BLaER1 treated with 17β-estradiol and CSF1 and Interleukin-3, amounts not matched to agents 10 nM and 100 nM (cell line): ENCODE measurements around the gene STK32C.

ENCODE experiments used
- H3K27ac ChIP-seq, 11 experiments: shearing (Covaris generic); formaldehyde crosslinking; 2 replicates each; pipeline ENCODE4 v1.8.1; 2022
- H3K27me3 ChIP-seq, 11 experiments: shearing (Covaris generic); formaldehyde crosslinking; 2 replicates each; pipeline ENCODE4 v1.8.1; 2022
- H3K36me3 ChIP-seq, 11 experiments: shearing (Covaris generic); formaldehyde crosslinking; 2 replicates each; pipeline ENCODE4 v1.8.1; 2022
- H3K4me1 ChIP-seq, 10 experiments: shearing (Covaris generic); formaldehyde crosslinking; 2 replicates each; pipeline ENCODE4 v1.8.1; 2022
- H3K4me2 ChIP-seq, 11 experiments: shearing (Covaris generic); formaldehyde crosslinking; 2 replicates each; pipeline ENCODE4 v1.8.1; 2022
- H3K4me3 ChIP-seq, 10 experiments: shearing (Covaris generic); formaldehyde crosslinking; 2 replicates each; pipeline ENCODE4 v1.8.1; 2022
- H3K9ac ChIP-seq, 11 experiments: shearing (Covaris generic); formaldehyde crosslinking; 2 replicates each; pipeline ENCODE4 v1.8.1; 2022
- H3K9me3 ChIP-seq, 11 experiments: shearing (Covaris generic); formaldehyde crosslinking; replicated peaks in 1 of 11; 2 replicates each; pipeline ENCODE4 v1.8.1; 2022
- H4K20me1 ChIP-seq, 11 experiments: shearing (Covaris generic); formaldehyde crosslinking; 2 replicates each; pipeline ENCODE4 v1.8.1; 2022
- Cebpa-rat ChIP-seq, 11 experiments: shearing (Covaris generic); IDR thresholded peaks; 2 replicates each; pipeline ENCODE4 v1.8.1; 2022

STK32C gene

GRCh38 chr10:132209130-132209529 is 98.6 kb downstream of the STK32C start:
- peak overlapping the region in 10 of 11 experiments; percentile 36 to 96 (median 80); a peak in 19 of 22 replicates for H3K4me2 ChIP-seq
- H3K9ac ChIP-seq, result peak overlapping the region in 3 of 11 experiments; percentile 7 to 60 (median 19); a peak in 2 of 22 replicates
- no peak overlapping the region for H3K4me3 ChIP-seq
- peaks cover 0 to 21% (median 0%) of the 10 kb centered on the region in 11 experiments; a peak in 5 of 22 replicates for H3K27me3 ChIP-seq
- peaks cover 0 to 49% (median 26%) of the 10 kb centered on the region in 11 experiments; a peak in 15 of 22 replicates for H4K20me1 ChIP-seq
- no peak for TF ChIP-seq Cebpa-rat (IDR thresholded peaks at IDR 0.05)
- H3K9me3 ChIP-seq, result peaks cover 15 to 19% (median 16%) of the 10 kb centered on the region in 11 experiments; a peak in 21 of 22 replicates
- H3K27ac ChIP-seq, result peak overlapping the region in 1 of 11 experiments; percentile 32; a peak in 1 of 22 replicates
- peaks cover 25 to 75% (median 57%) of the 10 kb centered on the region in 10 experiments for H3K4me1 ChIP-seq
- H3K36me3 ChIP-seq, result peaks cover 0 to 14% (median 0%) of the 10 kb centered on the region in 11 experiments; a peak in 5 of 22 replicates

- Histone ChIP-seq H3K27me3 (peaks cover 0 to 21% (median 0%) of the 10 kb centered on the region in 11 experiments; a peak in 5 of 22 replicates), H3K4me1 (peaks cover 25 to 80% (median 61%) of the 10 kb centered on the region in 10 experiments), H3K27ac (peak overlapping the region in 2 of 11 experiments; percentile 32 to 40; a peak in 1 of 22 replicates), H3K4me3 (no peak overlapping the region), H3K9ac (peak overlapping the region in 6 of 11 experiments; percentile 0 to 60 (median 41); a peak in 6 of 22 replicates), H3K4me2 (peak overlapping the region; percentile 36 to 96 (median 78)), H3K9me3 (peaks cover 10 to 14% (median 10%) of the 10 kb centered on the region in 11 experiments; a peak in 21 of 22 replicates), H4K20me1 (peaks cover 0 to 55% (median 32%) of the 10 kb centered on the region in 11 experiments; a peak in 15 of 22 replicates), H3K36me3 (peaks cover 0 to 18% (median 0%) of the 10 kb centered on the region in 11 experiments; a peak in 5 of 22 replicates)
- no peak for TF ChIP-seq Cebpa-rat (IDR thresholded peaks at IDR 0.05)
These were observed 99.2 kb downstream of the STK32C start for GRCh38 chr10:132208462-132209050.

- Histone ChIP-seq H3K9me3 (peaks cover 2 to 7% (median 3%) of the 10 kb centered on the region in 11 experiments; a peak in 12 of 22 replicates), H3K27me3 (peaks cover 0 to 21% (median 0%) of the 10 kb centered on the region in 11 experiments; a peak in 5 of 22 replicates), H3K4me1 (peaks cover 25 to 87% (median 61%) of the 10 kb centered on the region in 10 experiments), H3K27ac (0 out of 22 replicates have a peak overlapping the region, but pooled peaks of 2 of the 11 experiments have one; percentile 22 to 40), H3K9ac (peak overlapping the region in 4 of 11 experiments; percentile 41 to 60 (median 44); a peak in 5 of 22 replicates), H4K20me1 (peaks cover 0 to 62% (median 36%) of the 10 kb centered on the region in 11 experiments; a peak in 15 of 22 replicates), H3K4me2 (peak overlapping the region; percentile 36 to 96 (median 78)), H3K4me3 (no peak overlapping the region), H3K36me3 (peaks cover 0 to 26% (median 3%) of the 10 kb centered on the region in 11 experiments; a peak in 8 of 22 replicates)
- TF ChIP-seq Cebpa-rat (IDR thresholded peaks at IDR 0.05), result no peak
These were observed 100.0 kb downstream of the STK32C start for GRCh38 chr10:132207536-132208461.

- Histone ChIP-seq H3K4me1 (peaks cover 25 to 87% (median 61%) of the 10 kb centered on the region in 10 experiments), H4K20me1 (peaks cover 0 to 71% (median 36%) of the 10 kb centered on the region in 11 experiments; a peak in 15 of 22 replicates), H3K4me2 (peak overlapping the region in 10 of 11 experiments; percentile 63 to 96 (median 80); a peak in 20 of 22 replicates), H3K4me3 (no peak overlapping the region), H3K9me3 (no peaks in the 10 kb centered on the region; a peak in 1 of 22 replicates), H3K27me3 (peaks cover 0 to 21% (median 0%) of the 10 kb centered on the region in 11 experiments; a peak in 5 of 22 replicates), H3K27ac (no peak overlapping the region), H3K36me3 (peaks cover 0 to 34% (median 8%) of the 10 kb centered on the region in 11 experiments; a peak in 12 of 22 replicates), H3K9ac (peak overlapping the region in 2 of 11 experiments; percentile 15 to 41; a peak in 2 of 22 replicates)
- no peak for TF ChIP-seq Cebpa-rat (IDR thresholded peaks at IDR 0.05)
These were observed 100.8 kb downstream of the STK32C start for GRCh38 chr10:132206806-132207535.

DNA sequence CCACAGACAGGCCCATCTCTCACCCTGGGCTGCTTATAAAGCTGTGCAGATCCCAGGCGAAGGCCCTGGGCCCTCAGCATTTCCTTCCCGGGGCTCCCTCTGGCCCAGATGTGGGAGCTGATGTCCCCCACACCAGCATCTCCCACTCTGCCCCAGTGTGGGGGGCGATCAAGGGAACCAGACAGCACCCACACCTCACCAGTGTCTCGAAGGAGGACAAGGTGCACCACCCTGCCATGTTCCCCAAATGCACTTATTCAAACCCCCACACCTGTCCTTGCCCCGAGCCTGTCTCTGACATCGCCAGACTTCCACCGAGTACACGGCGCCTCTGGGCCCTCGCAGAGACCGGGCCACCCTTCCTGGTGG is 101.4 kb downstream of the STK32C start:
- H3K4me1 ChIP-seq, result peaks cover 25 to 84% (median 61%) of the 10 kb centered on the region in 10 experiments
- peaks cover 0 to 40% (median 14%) of the 10 kb centered on the region in 11 experiments; a peak in 12 of 22 replicates for H3K36me3 ChIP-seq
- TF ChIP-seq Cebpa-rat (IDR thresholded peaks at IDR 0.05), result no peak
- H3K9me3 ChIP-seq, result no peaks in the 10 kb centered on the region; a peak in 1 of 22 replicates
- H4K20me1 ChIP-seq, result peaks cover 0 to 77% (median 36%) of the 10 kb centered on the region in 11 experiments; a peak in 15 of 22 replicates
- H3K9ac ChIP-seq, result peak overlapping the region in 2 of 11 experiments; percentile 33 to 37; a peak in 3 of 22 replicates
- peak overlapping the region in 9 of 11 experiments; percentile 63 to 96 (median 82); a peak in 19 of 22 replicates for H3K4me2 ChIP-seq
- no peak overlapping the region for H3K4me3 ChIP-seq
- H3K27ac ChIP-seq, result no peak overlapping the region
- peaks cover 0 to 21% (median 0%) of the 10 kb centered on the region in 11 experiments; a peak in 5 of 22 replicates for H3K27me3 ChIP-seq

DNA sequence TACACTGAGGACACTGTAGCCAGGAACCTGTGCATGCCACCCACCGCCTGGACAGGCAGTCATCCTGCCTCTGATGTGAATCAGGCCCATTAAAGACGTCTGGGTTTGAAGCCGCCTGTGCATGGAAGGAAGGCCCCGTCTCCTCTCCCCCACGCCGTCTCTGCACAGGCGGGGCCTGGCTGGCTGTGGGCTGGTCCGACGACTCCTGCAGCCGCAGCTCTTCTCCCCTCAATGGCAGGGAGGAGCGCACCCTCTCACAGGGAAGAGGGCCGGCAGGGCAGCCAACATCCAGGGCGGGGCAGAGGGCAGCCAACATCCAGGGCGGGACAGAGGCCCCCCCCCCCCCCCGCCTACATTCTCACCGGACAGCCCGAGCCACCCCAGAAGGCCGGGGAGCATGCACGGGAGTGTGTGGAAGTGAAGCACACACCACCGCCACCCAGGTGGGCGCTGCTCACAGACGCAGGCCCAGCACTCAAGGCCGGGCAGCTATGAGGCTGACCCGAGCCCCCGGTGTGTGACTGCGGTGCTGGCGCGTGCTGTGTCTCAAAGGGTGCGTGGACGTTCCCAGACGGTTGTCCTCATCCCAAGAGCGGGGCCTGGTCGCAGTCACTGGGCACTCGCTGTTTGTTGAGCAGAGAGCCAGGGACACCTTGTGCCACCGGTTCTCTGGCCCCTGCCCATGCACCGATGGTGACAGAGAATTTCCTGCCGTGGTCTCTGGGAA is 101.9 kb downstream of the STK32C start:
- H3K4me3 ChIP-seq, result no peak overlapping the region
- peak overlapping the region in 10 of 11 experiments; percentile 21 to 96 (median 80); a peak in 18 of 22 replicates for H3K4me2 ChIP-seq
- peaks cover 0 to 80% (median 36%) of the 10 kb centered on the region in 11 experiments; a peak in 15 of 22 replicates for H4K20me1 ChIP-seq
- no peaks in the 10 kb centered on the region; a peak in 1 of 22 replicates for H3K9me3 ChIP-seq
- H3K4me1 ChIP-seq, result peaks cover 25 to 87% (median 63%) of the 10 kb centered on the region in 10 experiments
- no peak for TF ChIP-seq Cebpa-rat (IDR thresholded peaks at IDR 0.05)
- H3K36me3 ChIP-seq, result peaks cover 0 to 45% (median 18%) of the 10 kb centered on the region in 11 experiments; a peak in 12 of 22 replicates
- peak overlapping the region in 3 of 11 experiments; percentile 33 to 50 (median 46); a peak in 5 of 22 replicates for H3K9ac ChIP-seq
- H3K27ac ChIP-seq, result no peak overlapping the region
- H3K27me3 ChIP-seq, result peaks cover 0 to 21% (median 0%) of the 10 kb centered on the region in 11 experiments; a peak in 5 of 22 replicates
